ENCODE measurements around the gene APOO. TPM values are rescaled to one million over a fixed set of nuclear protein-coding genes. Genes with fewer than 3 reads are reported as not detected.
A peak's percentile ranks its signal among the peaks of the same experiment; 100 is the strongest.
"Not testable (repeated sequence)": the region's sequence is repeated elsewhere in the genome, so short reads cannot be mapped to it uniquely, and the experiment has no call there.

APOO gene
- total RNA-seq, 2 donors from 2014 or later: 7.5 to 9.9 TPM

DNA sequence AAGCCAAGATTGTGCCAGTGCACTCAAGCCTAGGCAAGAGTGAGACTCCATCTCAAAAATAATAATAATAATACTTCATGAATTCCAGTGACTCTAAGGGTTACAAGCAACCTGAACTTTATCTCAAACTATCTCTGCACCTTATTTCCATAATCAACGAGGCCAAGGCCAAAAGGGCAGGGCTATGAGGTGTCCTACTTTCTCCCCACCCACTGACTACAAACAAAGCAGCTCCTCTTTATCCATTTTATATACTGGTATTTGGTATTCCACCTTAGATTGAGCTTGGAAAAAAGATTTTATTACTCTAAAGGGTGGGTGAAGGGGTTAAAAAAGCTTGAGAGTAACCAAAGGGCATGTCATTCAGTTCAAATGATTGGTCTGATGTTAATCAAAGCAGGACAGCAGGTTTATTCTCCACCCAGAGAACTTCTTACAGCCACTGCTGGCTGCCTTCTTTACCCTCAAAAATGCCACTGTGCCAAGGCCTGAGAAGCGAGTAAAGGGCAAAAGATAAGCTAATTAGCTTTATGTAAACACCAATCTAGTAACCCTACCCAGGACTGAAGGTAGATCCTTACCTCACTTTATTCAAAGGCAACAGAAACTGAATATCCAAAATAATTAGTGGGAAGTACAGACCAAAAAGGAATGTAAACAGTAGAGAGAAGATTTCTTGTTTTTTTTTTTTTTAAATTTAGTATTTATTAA lies 28.2 kb downstream of the APOO start:
- H3K4me3 ChIP-seq: no peak overlapping the region
- H3K4me1 ChIP-seq: peaks cover 7% of the 10 kb centered on the region
- no peak for TF ChIP-seq POLR2A (IDR thresholded peaks at IDR 0.05)
- TF ChIP-seq, protein P1, sequence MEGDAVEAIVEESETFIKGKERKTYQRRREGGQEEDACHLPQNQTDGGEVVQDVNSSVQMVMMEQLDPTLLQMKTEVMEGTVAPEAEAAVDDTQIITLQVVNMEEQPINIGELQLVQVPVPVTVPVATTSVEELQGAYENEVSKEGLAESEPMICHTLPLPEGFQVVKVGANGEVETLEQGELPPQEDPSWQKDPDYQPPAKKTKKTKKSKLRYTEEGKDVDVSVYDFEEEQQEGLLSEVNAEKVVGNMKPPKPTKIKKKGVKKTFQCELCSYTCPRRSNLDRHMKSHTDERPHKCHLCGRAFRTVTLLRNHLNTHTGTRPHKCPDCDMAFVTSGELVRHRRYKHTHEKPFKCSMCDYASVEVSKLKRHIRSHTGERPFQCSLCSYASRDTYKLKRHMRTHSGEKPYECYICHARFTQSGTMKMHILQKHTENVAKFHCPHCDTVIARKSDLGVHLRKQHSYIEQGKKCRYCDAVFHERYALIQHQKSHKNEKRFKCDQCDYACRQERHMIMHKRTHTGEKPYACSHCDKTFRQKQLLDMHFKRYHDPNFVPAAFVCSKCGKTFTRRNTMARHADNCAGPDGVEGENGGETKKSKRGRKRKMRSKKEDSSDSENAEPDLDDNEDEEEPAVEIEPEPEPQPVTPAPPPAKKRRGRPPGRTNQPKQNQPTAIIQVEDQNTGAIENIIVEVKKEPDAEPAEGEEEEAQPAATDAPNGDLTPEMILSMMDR (IDR thresholded peaks at IDR 0.05): no peak
- 14 to 24% methylated on average over 2 of the region's 2 CpGs for WGBS, 2 donors
- no peaks in the 10 kb centered on the region for H3K27me3 ChIP-seq
- H3K27ac ChIP-seq: peak overlapping the region in 1 of 4 donors; percentile 21
- ATAC-seq: peak; percentile 38
- H3K36me3 ChIP-seq (replicated peaks in 1 of 2; ENCODE audit: insufficient read depth in 1 of 2, low read depth in 2 of 2): no peaks in the 10 kb centered on the region
- intact Hi-C loops (cut with DNase I): no loop called here
- DNase-seq: peak in 2 of 4 donors; percentile 14 to 36
- H3K9me3 ChIP-seq: no peaks in the 10 kb centered on the region

- 69 to 83% methylated on average over 4 of the region's 4 CpGs for WGBS, 2 donors
- H3K27ac ChIP-seq: peak overlapping the region in 1 of 4 donors; percentile 14
- H3K9me3 ChIP-seq: no peaks in the 10 kb centered on the region
- H3K4me1 ChIP-seq: no peaks in the 10 kb centered on the region
- no peaks in the 10 kb centered on the region for H3K36me3 ChIP-seq (replicated peaks in 1 of 2; ENCODE audit: insufficient read depth in 1 of 2, low read depth in 2 of 2)
- TF ChIP-seq POLR2A (IDR thresholded peaks at IDR 0.05): no peak
- TF ChIP-seq, protein P1 (IDR thresholded peaks at IDR 0.05): no peak
- ATAC-seq (no peak), DNase-seq (peak in 1 of 4 donors; percentile 21)
- no peak overlapping the region for H3K4me3 ChIP-seq
- intact Hi-C loops (cut with DNase I): no loop called here
- no peaks in the 10 kb centered on the region for H3K27me3 ChIP-seq
Measured at GRCh38 chrX:23871905-23872546, 35.7 kb downstream of the APOO start.

- ATAC-seq: no peak
- DNase-seq: no peak
- TF ChIP-seq, protein P1 (IDR thresholded peaks at IDR 0.05): no peak
- TF ChIP-seq POLR2A (IDR thresholded peaks at IDR 0.05): no peak
- H3K27me3 ChIP-seq: no peaks in the 10 kb centered on the region
- H3K4me1 ChIP-seq: no peaks in the 10 kb centered on the region
- no peak overlapping the region for H3K27ac ChIP-seq
- no peak overlapping the region for H3K4me3 ChIP-seq
- no peaks in the 10 kb centered on the region for H3K36me3 ChIP-seq (replicated peaks in 1 of 2; ENCODE audit: insufficient read depth in 1 of 2, low read depth in 2 of 2)
- 96 to 100% methylated on average over 2 of the region's 2 CpGs for WGBS, 2 donors
- intact Hi-C loops (cut with DNase I): no loop called here
- H3K9me3 ChIP-seq: no peaks in the 10 kb centered on the region
Measured at GRCh38 chrX:23870041-23870440, 37.7 kb downstream of the APOO start.

- Histone ChIP-seq H3K9me3 (no peaks in the 10 kb centered on the region), H3K4me1 (no peaks in the 10 kb centered on the region), H3K36me3 (replicated peaks in 1 of 2; ENCODE audit: insufficient read depth in 1 of 2, low read depth in 2 of 2) (no peaks in the 10 kb centered on the region), H3K4me3 (no peak overlapping the region), H3K27ac (no peak overlapping the region), H3K27me3 (no peaks in the 10 kb centered on the region)
- ATAC-seq (no peak), DNase-seq (no peak)
- TF ChIP-seq, protein P1 (IDR thresholded peaks at IDR 0.05): no peak
- TF ChIP-seq POLR2A (IDR thresholded peaks at IDR 0.05): no peak
- intact Hi-C loops (cut with DNase I): no loop called here
- 80 to 94% methylated on average over 3 to 5 of the region's 5 CpGs for WGBS, 2 donors
Measured at GRCh38 chrX:23864742-23865326, 42.9 kb downstream of the APOO start.

- H3K9me3 ChIP-seq; DNase-seq; H3K36me3 ChIP-seq (replicated peaks in 1 of 2; ENCODE audit: insufficient read depth in 1 of 2, low read depth in 2 of 2); H3K4me1 ChIP-seq; ATAC-seq; H3K27me3 ChIP-seq; intact Hi-C loops (cut with DNase I); H3K27ac ChIP-seq; H3K4me3 ChIP-seq: not testable (repeated sequence)
- WGBS, 2 donors: 100% methylated on average over 2 of the region's 2 CpGs
Measured at GRCh38 chrX:23861952-23862351, 45.8 kb downstream of the APOO start.
